Ovary (tissue), 9 donors: ENCODE data around the gene PRLH. TPM values are rescaled to one million over a fixed set of nuclear protein-coding genes. Genes with fewer than 3 reads are reported as not detected.
A peak's percentile ranks its signal among the peaks of the same experiment; 100 is the strongest.

Experiments
- DNase-seq, 5 donors: peaks; one replicate each; pipeline ENCODE4 v3.0.0-alpha.2; 2019 to 2020
- H3K27ac ChIP-seq, 2 donors: fragments of 200-600 bp; one replicate each; pipeline versions ENCODE4 v1.5.1 to v1.8.0; 2019 to 2022
- H3K27me3 ChIP-seq: fragments of 200-600 bp; one replicate; pipeline ENCODE4 v1.8.0; 2022
- H3K36me3 ChIP-seq: fragments of 200-600 bp; sonication (generic); one replicate; pipeline ENCODE4 v1.5.1; 2019
- H3K4me1 ChIP-seq: one replicate; pipeline ENCODE4 v1.8.1; 2013; ENCODE audit warnings: mild to moderate bottlenecking, moderate library complexity; ENCODE audit not compliant: insufficient read depth
- H3K4me3 ChIP-seq: fragments of 200-600 bp; sonication (generic); one replicate; pipeline ENCODE4 v1.5.1; 2017
- H3K9me3 ChIP-seq, 2 donors: fragments of 200-600 bp in 1 of 2; sonication (generic) in 1 of 2; one replicate each; pipeline versions ENCODE4 v1.5.1 to v1.8.1; 2013 to 2019; ENCODE audit warnings: mild to moderate bottlenecking in 1 of 2, moderate library complexity in 1 of 2
- CTCF ChIP-seq, 3 donors: fragments of 450-650 bp in 2 of 3; fragments of 200-600 bp in 1 of 3; IDR thresholded peaks; one replicate each; pipeline versions ENCODE4 v1.5.1 to v1.8.0; 2016 to 2022; ENCODE audit warnings: antibody characterized with exemption in 3 of 3, mild to moderate bottlenecking in 1 of 3
- EP300 ChIP-seq: sonication (generic); formaldehyde crosslinking; IDR thresholded peaks from one replicate; pipeline ENCODE4 v1.6.1; 2017; ENCODE audit warnings: antibody characterized with exemption
- POLR2A ChIP-seq: fragments of 450-650 bp; IDR thresholded peaks from one replicate; pipeline ENCODE4 v1.6.1; 2017; ENCODE audit warnings: antibody characterized with exemption, mild to moderate bottlenecking, moderate library complexity
- WGBS, 3 donors: extraction: QIAGEN DNeasy Blood & Tissue Kit in 1 of 3; methylation state at CpG; one replicate each; pipeline versions ENCODE4 v1.1.5 to v1.1.7; 2013 to 2017; 5-methylcytosine and 5-hydroxymethylcytosine counted together
- intact Hi-C, 4 donors: fragments of 100-400 bp; cut with DNase I; formaldehyde crosslinking; loops; one replicate each; pipeline versions ENCODE4 v1.11.0 to v1.15.1; 2022 to 2023
- polyA plus RNA-seq, 2 donors: library from polyadenylated mRNA; stranded (reverse); fragments of 200-250 nt in 1 of 2; fragments of 350-450 nt in 1 of 2; fragmentation: Illumina TruSeq in 1 of 2; extraction: RNeasy Lipid Tissue Mini Kit (QIAGEN cat#74804) in 1 of 2; gene quantifications; one replicate each; pipeline ENCODE4 v1.2.3, GENCODE V29; 2013 to 2014
- total RNA-seq, 7 donors: library from RNA; depleted of rRNA in 2 of 7; stranded (reverse); fragments of >200 nt in 2 of 7; fragmentation: NEBNext Ultra II Directional in 3 of 7; extraction: Animal tissue kit (Norgen Biotek cat#: 25700) in 3 of 7; gene quantifications; one replicate each; pipeline versions ENCODE4 v1.1.0 to v1.2.4, GENCODE V29; 2016 to 2023
- donor health status: DM: no; HTN: no; CAD: no; lungs with moderate emphysema.
- donor health status: DM: no; HTN: no; CAD: no.
- donor health status: Bipolar disorder and iron deficiency.
- donor health status: DM: yes; HTN: yes; CAD: no.
- donor health status: DM: no; HTN: no; CAD: no.
- donor health status: DM: yes; HTN: yes; CAD: no.

PRLH gene
- total and polyA plus RNA-seq, 9 donors, result not detected

- Histone ChIP-seq H3K9me3 (no peaks in the 10 kb centered on the region), H3K27ac (no peak overlapping the region), H3K4me1 (peaks cover 2% of the 10 kb centered on the region), H3K27me3 (no peaks in the 10 kb centered on the region), H3K4me3 (no peak overlapping the region), H3K36me3 (no peaks in the 10 kb centered on the region)
- intact Hi-C loops, result loop anchor here (2.0 to 10.0 kb wide), 7 partner anchors 57 to 479 kb away; partner anchors contain the start of gene COL6A3 (in 2 of the 4)
- DNase-seq, result peak in 2 of 5 donors; percentile 12 to 28
- no peak for TF ChIP-seq CTCF (IDR thresholded peaks at IDR 0.05)
- TF ChIP-seq EP300, result no peak
- no peak for TF ChIP-seq POLR2A
- WGBS, 3 donors, result 92 to 93% (median 93%) methylated on average over 8 of the region's 8 CpGs
Observed at GRCh38 chr2:237573721-237574415, 7.5 kb downstream of the PRLH start.

GRCh38 chr2:237574467-237574866 lies 8.1 kb downstream of the PRLH start:
- intact Hi-C loops, result loop anchor here (5.0 to 10.0 kb wide), 6 partner anchors 57 to 480 kb away; partner anchors contain the start of gene COL6A3 (in 2 of the 4)
- Histone ChIP-seq H3K36me3 (no peaks in the 10 kb centered on the region), H3K27ac (no peak overlapping the region), H3K4me3 (no peak overlapping the region), H3K4me1 (peaks cover 2% of the 10 kb centered on the region), H3K27me3 (no peaks in the 10 kb centered on the region), H3K9me3 (no peaks in the 10 kb centered on the region)
- WGBS, 3 donors, result 88 to 93% (median 91%) methylated on average over 9 of the region's 9 CpGs
- no peak for TF ChIP-seq CTCF (IDR thresholded peaks at IDR 0.05)
- TF ChIP-seq POLR2A, result no peak
- no peak for TF ChIP-seq EP300
- DNase-seq, result peak in 3 of 5 donors; percentile 18 to 36 (median 26)

GRCh38 chr2:237574894-237575868 lies 8.8 kb downstream of the PRLH start:
- Histone ChIP-seq H3K27me3 (no peaks in the 10 kb centered on the region), H3K4me1 (peaks cover 2% of the 10 kb centered on the region), H3K4me3 (no peak overlapping the region), H3K36me3 (no peaks in the 10 kb centered on the region), H3K27ac (peak overlapping the region in 1 of 2 donors; percentile 52), H3K9me3 (no peaks in the 10 kb centered on the region)
- DNase-seq, result peak; percentile 40 to 71 (median 52)
- intact Hi-C loops, result loop anchor here (5.0 to 10.0 kb wide), 6 partner anchors 58 to 480 kb away; partner anchors contain the start of gene COL6A3 (in 2 of the 4)
- WGBS, 3 donors, result 46 to 57% (median 51%) methylated on average over 19 to 25 of the region's 25 CpGs
- TF ChIP-seq CTCF (IDR thresholded peaks at IDR 0.05) (no peak), POLR2A (no peak), EP300 (no peak)
